Heart right ventricle (tissue), 16 donors: Measurements from ENCODE around the gene ENOX2. TPM values are rescaled to one million over a fixed set of nuclear protein-coding genes. Genes with fewer than 3 reads are reported as not detected.

Experiments
- ATAC-seq, 8 donors: fragments of 200-7000 bp; cut with Tn5 transposase; one replicate each; pipeline ENCODE4 v1.9.1; 2020; ENCODE audit warnings: mild to moderate bottlenecking in 8 of 8, moderate library complexity in 8 of 8, moderate number of reproducible peaks in 1 of 8
- DNase-seq, 2 donors: peaks; one replicate each; pipeline ENCODE4 v3.0.0-alpha.2; 2020
- H3K27ac ChIP-seq, 10 donors: fragments of 200-600 bp; sonication (generic) in 2 of 10; one replicate each; pipeline versions ENCODE4 v1.5.0 to v1.8.0; 2020 to 2022; ENCODE audit warnings: mild to moderate bottlenecking in 3 of 10
- H3K27me3 ChIP-seq, 7 donors: fragments of 200-600 bp; one replicate each; pipeline ENCODE4 v1.8.0; 2021 to 2022; ENCODE audit warnings: mild to moderate bottlenecking in 2 of 7
- H3K36me3 ChIP-seq, 9 donors: fragments of 200-600 bp; sonication (generic) in 1 of 9; one replicate each; pipeline versions ENCODE4 v1.5.0 to v1.8.0; 2020 to 2022; ENCODE audit warnings: mild to moderate bottlenecking in 2 of 9
- H3K4me1 ChIP-seq, 9 donors: fragments of 200-600 bp; sonication (generic) in 1 of 9; one replicate each; pipeline versions ENCODE4 v1.5.0 to v1.8.0; 2020 to 2022; ENCODE audit warnings: mild to moderate bottlenecking in 4 of 9
- H3K4me3 ChIP-seq, 10 donors: fragments of 200-600 bp; sonication (generic) in 2 of 10; one replicate each; pipeline versions ENCODE4 v1.5.0 to v1.8.0; 2020 to 2022; ENCODE audit warnings: mild to moderate bottlenecking in 7 of 10, moderate library complexity in 2 of 10
- H3K9me3 ChIP-seq, 11 donors: fragments of 200-600 bp in 10 of 11; sonication (generic) in 2 of 11; one replicate each; pipeline versions ENCODE4 v1.5.0 to v1.8.0; 2013 to 2022; ENCODE audit warnings: mild to moderate bottlenecking in 2 of 11, control low read depth in 1 of 11, moderate library complexity in 1 of 11
- CTCF ChIP-seq, 9 donors: fragments of 200-600 bp; sonication (generic) in 2 of 9; IDR thresholded peaks; one replicate each; pipeline versions ENCODE4 v1.5.0 to v1.8.0; 2021 to 2022; ENCODE audit warnings: antibody characterized with exemption in 9 of 9, mild to moderate bottlenecking in 5 of 9, moderate library complexity in 1 of 9
- WGBS, 2 donors: extraction: QIAGEN DNeasy Blood & Tissue Kit; methylation state at CpG; one replicate each; pipeline ENCODE4 v1.1.7; 2013; ENCODE audit warnings: inconsistent platforms in 1 of 2; 5-methylcytosine and 5-hydroxymethylcytosine counted together
- intact Hi-C, 10 donors: fragments of 100-400 bp; cut with DNase I; formaldehyde crosslinking; loops; one replicate each; pipeline versions ENCODE4 v1.11.1 to v1.14.2; 2022
- polyA plus RNA-seq, 2 donors: library from polyadenylated mRNA; stranded (reverse); fragments of 200-250 nt; gene quantifications; one replicate each; pipeline ENCODE4 v1.2.3, GENCODE V29; 2013
- total RNA-seq, 10 donors: library from RNA; stranded (reverse); fragmentation: NEBNext Ultra II Directional in 3 of 10; extraction: Animal tissue kit (Norgen Biotek cat#: 25700) in 3 of 10; gene quantifications; one replicate each; pipeline versions ENCODE4 v1.2.1 to v1.2.4, GENCODE V29; 2021 to 2023
- donor health status: Arrhythmogenic right ventricular cardiomyopathy.
- donor health status: ischemic (EF 13 %, LVEDD 7.1; RV severe dilation, severe dysfunction).
- donor health status: healthy with polysubstance abuse.
- donor health status: DM: no; HTN: yes; CAD: no.
- donor health status: DM: no; HTN: no; CAD: no.
- donor health status: ischemic (EF 25% LVEDD 6.9; RV normal size, moderate dysfunction).
- donor health status: ischemic (EF 25% LVEDD 5.7; RV mildly dilated, moderate dysfunction).
- donor health status: healthy.
- donor health status: DM: yes; HTN: yes; CAD: no.
- donor health status: Ischemic cardiomyopathy.
- donor health status: ischemic (EF 35%, LVEDD 5.7; RV mildly dilated, moderate dysfunction).
- donor health status: nonischemic (EF 11% LVEDD 7.7; RV severe dilation, severe dysfunction).
- donor health status: DM: yes; HTN: yes; CAD: no.
- donor health status: PGD.
- donor health status: ischemic (EF 29% LVEDD 5.4; RV normal size, mild dysfunction).
- donor health status: nonischemic (EF 23%, LVEDD 6.1; RV moderate dilation, normal function).

Gene ENOX2
- total and polyA plus RNA-seq, 12 donors: 3.4 to 22.6 (median 18.6) TPM

- no peak for TF ChIP-seq CTCF (IDR thresholded peaks at IDR 0.05)
- ATAC-seq: no peak
Measured at GRCh38 chrX:130718137-130718536, 184.9 kb downstream of the ENOX2 start.

DNA sequence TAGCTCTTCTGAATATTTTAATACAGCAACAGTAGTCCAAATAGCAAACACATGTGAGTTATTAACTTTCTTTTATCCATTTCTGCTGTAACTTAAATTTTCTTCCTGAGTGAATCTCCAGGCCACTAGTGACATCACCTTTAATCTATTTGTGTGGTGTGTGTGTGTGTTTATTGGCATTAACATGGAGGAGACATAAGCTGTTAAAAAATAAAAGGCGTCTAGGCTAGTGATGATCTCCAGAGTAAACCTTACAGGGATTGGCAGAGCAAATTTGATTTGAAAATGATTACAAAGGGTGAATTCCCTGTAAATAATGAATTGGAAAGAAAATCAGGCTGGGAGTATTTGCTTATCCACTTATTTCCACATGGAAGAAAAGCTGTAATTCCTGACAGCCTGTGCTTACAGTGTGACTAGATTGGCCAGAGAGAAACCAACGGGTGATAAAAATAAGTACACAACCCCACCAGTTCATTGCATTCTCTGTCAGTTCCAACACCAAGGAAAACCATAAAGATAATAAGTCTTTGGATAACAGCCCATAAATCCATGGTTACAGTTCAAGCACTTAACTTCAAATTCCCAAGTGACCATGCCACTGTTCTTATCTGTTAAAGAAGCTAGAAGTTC, 186.1 kb downstream of the ENOX2 start:
- H3K4me1 ChIP-seq: peaks cover 0 to 18% (median 0%) of the 10 kb centered on the region in 9 donors
- H3K9me3 ChIP-seq: no peaks in the 10 kb centered on the region
- DNase-seq (no peak), ATAC-seq (no peak)
- no peaks in the 10 kb centered on the region for H3K36me3 ChIP-seq
- no peaks in the 10 kb centered on the region for H3K27me3 ChIP-seq
- intact Hi-C loops: no loop called here
- no peak overlapping the region for H3K27ac ChIP-seq
- no peak overlapping the region for H3K4me3 ChIP-seq
- TF ChIP-seq CTCF (IDR thresholded peaks at IDR 0.05): no peak
- WGBS, 2 donors: 46 to 49% methylated on average over 2 of the region's 2 CpGs

More at GRCh38 chrX:130718137-130718536, 184.9 kb downstream of the ENOX2 start:
- DNase-seq: no peak
- Histone ChIP-seq H3K36me3 (no peaks in the 10 kb centered on the region), H3K27ac (no peak overlapping the region), H3K9me3 (no peaks in the 10 kb centered on the region), H3K4me3 (no peak overlapping the region), H3K27me3 (no peaks in the 10 kb centered on the region), H3K4me1 (peaks cover 0 to 18% (median 0%) of the 10 kb centered on the region in 9 donors)
- 84 to 85% methylated on average over 4 of the region's 4 CpGs for WGBS, 2 donors
- intact Hi-C loops: no loop called here

DNA sequence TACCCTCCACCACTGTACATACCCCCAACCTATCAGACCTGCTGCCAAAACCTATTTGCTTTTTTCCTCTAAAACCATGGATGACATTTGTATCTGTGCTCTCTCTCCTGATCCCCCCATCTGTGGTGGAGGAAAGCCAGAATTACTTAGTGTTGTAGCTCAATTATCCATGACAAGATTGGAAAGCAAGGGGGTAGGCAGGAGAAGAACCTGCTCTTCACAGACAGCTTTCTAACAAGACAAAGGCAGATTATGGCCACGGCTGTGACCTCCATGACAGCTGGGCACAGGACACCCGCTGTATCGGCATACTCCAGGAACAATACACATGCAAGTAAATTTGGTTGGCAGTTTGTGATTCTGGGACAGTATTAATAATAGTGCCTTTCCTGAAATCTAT, 186.7 kb downstream of the ENOX2 start:
- TF ChIP-seq CTCF (IDR thresholded peaks at IDR 0.05): no peak
- no peak for ATAC-seq
- 74 to 83% methylated on average over 3 of the region's 3 CpGs for WGBS, 2 donors
- no peaks in the 10 kb centered on the region for H3K9me3 ChIP-seq
- no peak overlapping the region for H3K27ac ChIP-seq
- DNase-seq: no peak
- H3K4me1 ChIP-seq: peaks cover 0 to 18% (median 0%) of the 10 kb centered on the region in 9 donors
- no peaks in the 10 kb centered on the region for H3K27me3 ChIP-seq
- H3K4me3 ChIP-seq: no peak overlapping the region
- intact Hi-C loops: no loop called here
- no peaks in the 10 kb centered on the region for H3K36me3 ChIP-seq

- DNase-seq: no peak
- H3K4me3 ChIP-seq: no peak overlapping the region
- no peaks in the 10 kb centered on the region for H3K36me3 ChIP-seq
- H3K27me3 ChIP-seq: no peaks in the 10 kb centered on the region
- no peak for TF ChIP-seq CTCF (IDR thresholded peaks at IDR 0.05)
- no peak overlapping the region for H3K27ac ChIP-seq
- intact Hi-C loops: no loop called here
- WGBS, 2 donors: 75 to 88% methylated on average over 3 of the region's 3 CpGs
- H3K4me1 ChIP-seq: peaks cover 0 to 18% (median 0%) of the 10 kb centered on the region in 9 donors
- H3K9me3 ChIP-seq: no peaks in the 10 kb centered on the region
- peak in 2 of 8 donors; percentile 52 to 65 for ATAC-seq
Measured at GRCh38 chrX:130715299-130715698, 187.7 kb downstream of the ENOX2 start.
